CD8-positive, alpha-beta memory T cell (primary cell): ENCODE results near the gene SPSB1. TPM values are rescaled to one million over a fixed set of nuclear protein-coding genes. Genes with fewer than 3 reads are reported as not detected.

Experiments
- CTCF ChIA-PET: fragments of 350-600 bp; sonication (Branson Sonifier 250); formaldehyde crosslinking; loops from one replicate; lab custom pipeline; 2021; ENCODE audit warnings: antibody characterized with exemption; lab: Charles Lee
- POLR2A ChIA-PET: fragments of 350-600 bp; sonication (Branson Sonifier 250); formaldehyde crosslinking; loops from one replicate; lab custom pipeline; 2021; ENCODE audit warnings: antibody characterized with exemption; lab: Charles Lee
- DNase-seq, 5 donors: peaks; one replicate each; pipeline versions ENCODE4 v3.0.0 to v3.0.0-alpha.2; 2020 to 2022; ENCODE audit warnings: mixed read lengths in 1 of 5
- H3K27ac ChIP-seq: one replicate; pipeline ENCODE4 v1.7.0; 2013; ENCODE audit warnings: low read depth, mild to moderate bottlenecking, low read length, moderate library complexity
- H3K27me3 ChIP-seq: 2 replicates; pipeline ENCODE4 v1.7.0; 2013; ENCODE audit warnings: low read length, mild to moderate bottlenecking; ENCODE audit not compliant: insufficient read depth, poor library complexity, severe bottlenecking
- H3K36me3 ChIP-seq: 2 replicates; pipeline ENCODE4 v1.7.0; 2013; ENCODE audit warnings: mild to moderate bottlenecking, low read length, moderate library complexity; ENCODE audit not compliant: insufficient read depth
- H3K4me1 ChIP-seq: 2 replicates; pipeline ENCODE4 v1.7.0; 2013; ENCODE audit warnings: mild to moderate bottlenecking, low read length, moderate library complexity; ENCODE audit not compliant: insufficient read depth
- H3K4me3 ChIP-seq: 2 replicates; pipeline ENCODE4 v1.7.0; 2013; ENCODE audit warnings: mild to moderate bottlenecking, low read length
- H3K9me3 ChIP-seq: 2 replicates; pipeline ENCODE4 v1.7.0; 2013; ENCODE audit warnings: mild to moderate bottlenecking, low read length
- H3K27ac Mint-ChIP-seq, 8 donors: one replicate each; pipeline ENCODE4 v1.8.0; 2020 to 2021; ENCODE audit warnings: mixed read lengths in 8 of 8, mild to moderate bottlenecking in 6 of 8, inconsistent platforms in 3 of 8, moderate library complexity in 3 of 8
- H3K27me3 Mint-ChIP-seq, 2 donors: one replicate each; pipeline ENCODE4 v1.8.0; 2020 to 2021; ENCODE audit warnings: mixed read lengths in 2 of 2, mild to moderate bottlenecking in 1 of 2, moderate library complexity in 1 of 2
- H3K36me3 Mint-ChIP-seq, 3 donors: one replicate each; pipeline ENCODE4 v1.8.0; 2020 to 2021; ENCODE audit warnings: mixed read lengths in 3 of 3, inconsistent platforms in 1 of 3, mild to moderate bottlenecking in 1 of 3
- H3K4me1 Mint-ChIP-seq, 3 donors: one replicate each; pipeline ENCODE4 v1.8.0; 2020 to 2021; ENCODE audit warnings: mixed read lengths in 3 of 3, inconsistent platforms in 1 of 3, mild to moderate bottlenecking in 1 of 3
- H3K4me3 Mint-ChIP-seq, 7 donors: one replicate each; pipeline ENCODE4 v1.8.0; 2020 to 2021; ENCODE audit warnings: mixed read lengths in 7 of 7, mild to moderate bottlenecking in 6 of 7, moderate library complexity in 4 of 7, inconsistent platforms in 2 of 7
- H3K9me3 Mint-ChIP-seq, 5 donors: one replicate each; pipeline ENCODE4 v1.8.0; 2020 to 2022; ENCODE audit warnings: mixed read lengths in 5 of 5, mild to moderate bottlenecking in 3 of 5, moderate library complexity in 2 of 5, inconsistent platforms in 1 of 5
- polyA plus RNA-seq: library from polyadenylated mRNA; unstranded; fragments of 300-500 nt; fragmentation: Illumina TruSeq; gene quantifications from one replicate; pipeline ENCODE4 v1.2.3, GENCODE V29; 2021
- total RNA-seq, 2 experiments: library from RNA; stranded (reverse); gene quantifications; one replicate each; pipeline ENCODE4 v1.2.3, GENCODE V29; 2021

The SPSB1 gene
- total RNA-seq (1 to 10 TPM in 1 of 2 experiments, under 1 TPM in 1; 0.92 to 1.2 TPM), polyA plus RNA-seq (2.8 TPM)

DNA sequence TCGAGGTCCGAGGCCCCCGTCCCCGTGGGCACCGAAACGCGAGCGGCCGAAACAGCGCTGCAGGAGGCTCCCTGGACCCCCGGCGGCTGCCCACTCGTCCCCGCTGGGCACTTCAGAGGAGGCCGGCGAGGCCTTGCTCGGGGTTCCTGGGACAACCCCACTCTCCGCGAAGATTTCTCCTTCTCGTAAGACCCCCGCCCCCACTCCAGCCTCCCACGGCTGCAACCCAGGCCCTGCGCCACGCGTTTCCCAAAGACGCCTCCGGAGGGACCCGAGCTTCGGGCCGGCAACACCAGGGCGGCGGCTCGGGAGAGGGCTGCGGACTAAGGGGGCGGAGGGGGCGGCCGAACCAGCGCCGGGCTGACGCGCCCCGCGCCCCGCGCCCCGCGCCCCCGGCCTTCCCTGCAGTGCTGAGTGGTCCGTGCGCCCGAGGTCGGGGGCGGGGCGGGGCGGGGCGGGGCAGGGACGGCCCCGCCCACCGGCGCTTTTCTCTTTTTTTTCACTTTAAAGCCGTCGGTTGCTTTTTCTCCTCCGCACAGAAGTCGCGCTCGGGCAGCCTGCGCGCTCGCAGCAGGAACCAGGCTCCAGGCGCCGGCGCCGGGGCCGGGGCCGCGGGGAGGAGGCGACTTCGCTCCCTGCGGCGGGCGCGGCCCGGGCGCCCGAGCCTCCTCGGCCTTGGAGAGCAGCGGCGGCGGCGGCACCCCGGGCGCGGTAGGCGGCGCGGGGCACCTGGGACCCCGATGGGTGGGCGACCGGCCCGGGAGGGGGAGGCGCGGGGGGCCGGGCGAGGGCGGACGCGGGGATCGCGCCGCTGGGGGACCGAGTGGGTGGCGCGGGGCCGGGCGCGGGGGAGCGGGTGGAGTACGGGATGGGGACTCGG, at the start of gene SPSB1:
TSS of gene SPSB1 (plus strand) at position 534 of the 880 bp plus-strand sequence. CDS start 62,998 bp downstream, outside the sequence.
- no peak within 1 kb of the TSS for H3K27ac ChIP-seq
- no peaks in the 10 kb centered on the region for H3K36me3 ChIP-seq
- H3K4me3 ChIP-seq: peak within 1 kb of the TSS; percentile 66

DNA sequence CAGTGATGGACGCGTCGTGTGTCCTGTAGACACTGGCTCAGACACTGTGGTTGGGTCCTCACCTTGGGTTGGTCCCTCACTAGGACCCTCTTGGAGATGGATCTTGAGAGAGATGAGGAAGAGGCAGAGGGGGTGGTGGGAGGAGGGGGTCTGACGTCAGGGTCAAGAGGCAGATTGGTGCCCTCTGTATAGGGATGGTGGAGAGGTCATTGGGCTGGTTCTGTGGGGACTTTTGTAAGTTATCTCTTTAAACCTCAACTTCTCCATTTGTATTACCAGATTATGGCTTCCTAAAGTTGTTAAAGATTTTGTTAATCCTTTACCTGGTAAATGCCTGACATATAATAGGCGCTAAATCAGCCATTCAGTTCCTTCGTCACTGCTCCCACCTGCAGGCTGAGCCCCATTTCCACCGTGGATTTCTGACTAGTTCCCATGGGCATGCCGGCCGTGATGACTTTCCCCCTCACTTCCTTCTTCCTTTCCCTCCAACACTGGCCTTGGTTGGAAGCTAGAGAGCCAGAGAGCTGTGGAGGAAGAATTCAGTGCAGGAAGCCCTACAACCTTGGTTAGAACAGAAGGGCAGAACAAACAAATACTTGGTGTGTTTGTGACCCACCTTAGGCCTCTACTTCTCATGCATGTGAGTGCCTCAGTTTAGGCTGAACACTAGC, 49.5 kb upstream of the SPSB1 start:
- peaks cover 30 to 42% (median 40%) of the 10 kb centered on the region in 3 donors for H3K4me1 Mint-ChIP-seq
- H3K27ac Mint-ChIP-seq: no peak overlapping the region
- CTCF ChIA-PET: no interaction called here
- no peak overlapping the region for H3K4me3 ChIP-seq
- peaks cover 0 to 24% (median 1%) of the 10 kb centered on the region in 3 donors for H3K36me3 Mint-ChIP-seq
- no peak for DNase-seq
- H3K27ac ChIP-seq: no peak overlapping the region
- H3K27me3 ChIP-seq: no peaks in the 10 kb centered on the region
- H3K4me1 ChIP-seq: peaks cover 35% of the 10 kb centered on the region
- no peaks in the 10 kb centered on the region for H3K9me3 Mint-ChIP-seq
- H3K4me3 Mint-ChIP-seq: no peak overlapping the region
- H3K36me3 ChIP-seq: no peaks in the 10 kb centered on the region
- H3K27me3 Mint-ChIP-seq: no peaks in the 10 kb centered on the region
- POLR2A ChIA-PET: interaction anchor here (0.6 kb wide), 1 partner anchor 15 kb away, joined by 3 read pairs; no protein-coding TSS in a partner anchor
- H3K9me3 ChIP-seq: no peaks in the 10 kb centered on the region

More for the DNA sequence above, at the start of gene SPSB1:
- peaks cover 26% of the 10 kb centered on the region for H3K4me1 ChIP-seq
- H3K27me3 ChIP-seq: no peaks in the 10 kb centered on the region
- CTCF ChIA-PET: interaction anchor here (1.2 to 4.1 kb wide), 3 partner anchors 28 to 199 kb away, joined by 3 to 54 read pairs (median 51); no protein-coding TSS in a partner anchor
- Mint-ChIP-seq H3K27me3 (peaks cover 0 to 2% of the 10 kb centered on the region in 2 donors), H3K4me1 (peaks cover 4 to 25% (median 13%) of the 10 kb centered on the region in 3 donors), H3K27ac (peak within 1 kb of the TSS in 2 of 8 donors; percentile 36 to 43), H3K4me3 (peak within 1 kb of the TSS; percentile 64 to 87 (median 79)), H3K9me3 (peaks cover 6 to 12% (median 10%) of the 10 kb centered on the region in 5 donors), H3K36me3 (no peaks in the 10 kb centered on the region)
- peaks cover 6% of the 10 kb centered on the region for H3K9me3 ChIP-seq
- POLR2A ChIA-PET: interaction anchor here (0.6 kb wide), 1 partner anchor 57 kb away, joined by 3 read pairs; no protein-coding TSS in a partner anchor
- DNase-seq: peak; percentile 36 to 70 (median 51)

DNA sequence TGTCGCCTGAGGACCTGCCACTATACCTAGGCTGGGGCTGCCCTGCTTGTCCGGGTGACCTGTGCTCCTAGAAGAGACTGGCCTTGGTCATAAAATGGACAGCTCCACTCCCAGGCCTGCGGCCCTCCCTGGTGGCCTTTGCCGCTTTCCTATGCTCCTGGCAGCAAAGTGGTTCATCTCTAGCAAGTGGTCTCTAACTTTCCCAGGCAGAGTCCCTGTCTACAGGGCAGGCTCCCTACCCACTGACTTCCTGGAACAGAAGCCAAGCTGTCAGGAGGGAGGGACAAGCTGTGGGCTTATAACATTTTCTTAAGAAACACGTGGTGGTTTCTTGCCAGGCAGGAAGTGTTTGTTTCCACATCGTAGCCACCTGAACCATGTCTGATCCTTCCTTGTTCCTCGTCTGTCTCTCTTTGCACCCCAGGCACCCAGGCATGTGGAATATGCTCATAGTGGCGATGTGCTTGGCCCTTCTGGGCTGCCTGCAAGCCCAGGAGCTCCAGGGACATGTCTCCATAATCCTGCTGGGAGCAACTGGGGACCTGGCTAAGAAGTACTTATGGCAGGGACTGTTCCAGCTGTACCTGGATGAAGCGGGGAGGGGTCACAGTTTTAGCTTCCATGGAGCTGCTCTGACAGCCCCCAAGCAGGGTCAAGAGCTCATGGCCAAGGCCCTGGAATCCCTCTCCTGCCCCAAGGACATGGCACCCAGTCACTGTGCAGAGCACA, 48.0 kb upstream of the SPSB1 start:
- DNase-seq: no peak
- CTCF ChIA-PET: interaction anchor here (0.8 to 2.0 kb wide), 3 partner anchors 8 to 396 kb away, joined by 3 to 4 read pairs (median 3); partner anchors contain the start of gene H6PD

DNA sequence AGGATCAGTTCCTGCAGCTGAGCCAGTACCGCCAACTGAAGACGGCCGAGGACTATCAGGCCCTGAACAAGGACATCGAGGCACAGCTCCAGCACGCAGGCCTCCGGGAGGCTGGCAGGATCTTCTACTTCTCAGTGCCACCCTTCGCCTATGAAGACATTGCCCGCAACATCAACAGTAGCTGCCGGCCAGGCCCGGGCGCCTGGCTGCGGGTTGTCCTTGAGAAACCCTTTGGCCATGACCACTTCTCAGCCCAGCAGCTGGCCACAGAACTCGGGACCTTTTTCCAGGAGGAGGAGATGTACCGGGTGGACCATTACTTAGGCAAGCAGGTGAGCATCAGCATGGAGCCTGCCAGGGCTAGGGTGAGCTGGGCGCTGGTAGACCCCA, 47.5 kb upstream of the SPSB1 start:
- H3K4me3 ChIP-seq: no peak overlapping the region
- H3K27me3 Mint-ChIP-seq: no peaks in the 10 kb centered on the region
- no peak overlapping the region for H3K27ac Mint-ChIP-seq
- H3K4me1 Mint-ChIP-seq: peaks cover 14 to 25% (median 24%) of the 10 kb centered on the region in 3 donors
- peaks cover 15% of the 10 kb centered on the region for H3K4me1 ChIP-seq
- H3K27me3 ChIP-seq: no peaks in the 10 kb centered on the region
- DNase-seq: no peak
- H3K4me3 Mint-ChIP-seq: no peak overlapping the region
- CTCF ChIA-PET: interaction anchor here (0.8 to 2.0 kb wide), 3 partner anchors 9 to 396 kb away, joined by 3 to 4 read pairs (median 3); partner anchors contain the start of gene H6PD
- H3K27ac ChIP-seq: no peak overlapping the region
- no peaks in the 10 kb centered on the region for H3K9me3 ChIP-seq
- H3K36me3 ChIP-seq: no peaks in the 10 kb centered on the region
- H3K9me3 Mint-ChIP-seq: no peaks in the 10 kb centered on the region
- POLR2A ChIA-PET: no interaction called here
- peaks cover 0 to 34% (median 1%) of the 10 kb centered on the region in 3 donors for H3K36me3 Mint-ChIP-seq

More for the DNA sequence above, 48.0 kb upstream of the SPSB1 start:
- H3K27ac ChIP-seq: no peak overlapping the region
- Mint-ChIP-seq H3K27ac (peak overlapping the region in 2 of 8 donors; percentile 48 to 68), H3K36me3 (peaks cover 0 to 30% (median 1%) of the 10 kb centered on the region in 3 donors), H3K27me3 (no peaks in the 10 kb centered on the region), H3K4me1 (peaks cover 20 to 31% (median 30%) of the 10 kb centered on the region in 3 donors), H3K9me3 (no peaks in the 10 kb centered on the region), H3K4me3 (no peak overlapping the region)
- H3K4me3 ChIP-seq: no peak overlapping the region
- no peaks in the 10 kb centered on the region for H3K27me3 ChIP-seq
- no peaks in the 10 kb centered on the region for H3K9me3 ChIP-seq
- POLR2A ChIA-PET: interaction anchor here (0.6 kb wide), 1 partner anchor 29 kb away, joined by 3 read pairs; no protein-coding TSS in a partner anchor
- H3K4me1 ChIP-seq: peaks cover 21% of the 10 kb centered on the region
- H3K36me3 ChIP-seq: no peaks in the 10 kb centered on the region

DNA sequence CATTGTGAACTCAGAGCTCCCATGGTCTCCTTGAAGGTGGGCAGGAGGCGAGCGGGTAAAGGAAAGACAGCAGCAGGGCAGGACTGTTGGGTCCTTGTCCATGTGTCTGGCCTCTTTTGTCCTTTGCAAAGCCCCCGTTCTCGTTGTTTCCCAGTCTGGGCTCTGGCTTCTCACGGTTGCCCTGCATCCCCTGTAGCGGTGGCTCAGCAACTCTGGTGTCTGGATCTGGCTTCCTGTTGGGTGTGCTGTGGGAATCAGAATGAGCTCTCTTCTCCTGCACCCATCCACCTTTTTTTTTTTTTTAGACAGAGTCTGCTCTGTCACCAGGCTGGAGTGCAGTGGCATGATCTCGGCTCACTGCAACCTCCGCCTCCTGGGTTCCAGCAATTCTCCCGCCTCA, 47.0 kb upstream of the SPSB1 start:
- Mint-ChIP-seq H3K4me3 (no peak overlapping the region), H3K9me3 (no peaks in the 10 kb centered on the region), H3K4me1 (peaks cover 10 to 21% (median 20%) of the 10 kb centered on the region in 3 donors), H3K36me3 (peaks cover 0 to 34% (median 0%) of the 10 kb centered on the region in 3 donors), H3K27me3 (no peaks in the 10 kb centered on the region), H3K27ac (no peak overlapping the region)
- ChIA-PET POLR2A (no interaction called here), CTCF (interaction anchor here (0.8 to 2.0 kb wide), 2 partner anchors 9 to 397 kb away, joined by 3 to 4 read pairs; no protein-coding TSS in a partner anchor)
- Histone ChIP-seq H3K4me1 (peaks cover 12% of the 10 kb centered on the region), H3K9me3 (no peaks in the 10 kb centered on the region), H3K36me3 (no peaks in the 10 kb centered on the region), H3K4me3 (no peak overlapping the region), H3K27ac (no peak overlapping the region), H3K27me3 (no peaks in the 10 kb centered on the region)
- DNase-seq: no peak

DNA sequence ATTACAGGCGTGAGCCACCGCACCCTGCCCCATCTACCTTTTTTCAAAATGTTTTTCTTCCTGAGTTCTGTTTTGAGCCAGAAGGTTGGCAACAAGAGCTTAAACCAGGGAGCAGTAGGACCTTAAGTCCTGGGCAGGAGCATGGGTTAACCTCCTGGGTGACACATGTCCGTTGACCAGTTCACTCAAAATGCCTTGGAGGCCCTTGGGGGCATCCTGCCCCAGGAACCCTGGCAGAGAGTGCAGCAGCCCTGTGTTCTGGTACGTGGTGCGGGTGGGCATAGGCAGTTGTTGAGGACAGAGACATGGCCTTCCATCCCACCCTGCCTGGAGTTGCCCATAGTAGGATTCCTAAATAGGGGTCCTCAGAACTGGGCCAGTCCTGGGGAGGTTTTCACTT, 46.5 kb upstream of the SPSB1 start:
- Histone ChIP-seq H3K27me3 (no peaks in the 10 kb centered on the region), H3K27ac (no peak overlapping the region), H3K4me1 (peaks cover 12% of the 10 kb centered on the region), H3K36me3 (no peaks in the 10 kb centered on the region), H3K9me3 (no peaks in the 10 kb centered on the region), H3K4me3 (no peak overlapping the region)
- H3K27me3 Mint-ChIP-seq: no peaks in the 10 kb centered on the region
- no peak for DNase-seq
- POLR2A ChIA-PET: no interaction called here
- no peak overlapping the region for H3K4me3 Mint-ChIP-seq
- H3K4me1 Mint-ChIP-seq: peaks cover 9 to 18% (median 18%) of the 10 kb centered on the region in 3 donors
- H3K27ac Mint-ChIP-seq: no peak overlapping the region
- CTCF ChIA-PET: no interaction called here
- no peaks in the 10 kb centered on the region for H3K9me3 Mint-ChIP-seq
- peaks cover 0 to 34% (median 0%) of the 10 kb centered on the region in 3 donors for H3K36me3 Mint-ChIP-seq
